GM12892 (cell line): ENCODE data around the gene STK40.

ENCODE experiments used
- DNase-seq: peaks from one replicate; pipeline ENCODE4 v3.0.0; 2011; ENCODE audit not compliant: insufficient read length
- FAIRE-seq: peaks from 2 replicates; lab custom pipeline; 2011; peaks lifted over from hg19 to GRCh38; lab: Jason Lieb, UNC
- POLR2A ChIP-seq: IDR thresholded peaks from 2 replicates; pipeline ENCODE4 v1.6.1; 2011; ENCODE audit warnings: low read depth, low read length, control low read depth
- POLR2AphosphoS5 ChIP-seq: IDR thresholded peaks from 2 replicates; pipeline ENCODE4 v1.6.1; 2011; ENCODE audit warnings: low read depth, low read length, control low read depth
- TAF1 ChIP-seq: IDR thresholded peaks from 2 replicates; pipeline ENCODE4 v1.6.1; 2011; ENCODE audit warnings: low read depth, mild to moderate bottlenecking, control low read depth, low read length, borderline replicate concordance

Gene STK40

GRCh38 chr1:36382669-36383068, 3.1 kb downstream of the STK40 start:
- FAIRE-seq (no peak), DNase-seq (no peak)
- TF ChIP-seq POLR2AphosphoS5 (no peak), TAF1 (no peak), POLR2A (no peak)

DNA sequence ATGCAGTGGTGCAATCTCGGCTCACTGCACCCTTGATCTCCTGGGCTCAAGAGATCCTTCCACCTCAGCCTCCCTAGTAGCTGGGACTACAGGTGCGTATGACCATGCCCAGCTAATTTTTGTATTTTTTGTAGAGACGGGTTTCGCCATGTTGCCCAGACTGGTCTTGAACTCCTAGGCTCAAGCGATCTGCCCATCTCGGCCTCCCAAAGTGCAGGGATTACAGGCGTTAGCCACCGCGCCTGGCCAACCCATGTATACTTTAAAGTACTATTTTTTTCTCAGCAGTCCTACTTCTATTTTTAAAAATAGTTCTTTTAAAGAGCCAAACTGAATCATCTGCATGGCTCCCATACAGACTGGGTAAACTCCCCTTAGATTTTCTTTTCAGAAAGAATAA, 3.5 kb downstream of the STK40 start:
- no peak for DNase-seq
- TF ChIP-seq POLR2A, result no peak
- TF ChIP-seq TAF1, result no peak
- no peak for TF ChIP-seq POLR2AphosphoS5
- no peak for FAIRE-seq

- DNase-seq (no peak), FAIRE-seq (no peak)
- TF ChIP-seq POLR2AphosphoS5 (no peak), TAF1 (no peak), POLR2A (no peak)
Observed at GRCh38 chr1:36381405-36381804, 4.3 kb downstream of the STK40 start.

- TF ChIP-seq POLR2A, result no peak
- no peak for TF ChIP-seq POLR2AphosphoS5
- TF ChIP-seq TAF1, result no peak
- DNase-seq, result no peak
- no peak for FAIRE-seq
Observed at GRCh38 chr1:36380782-36381181, 4.9 kb downstream of the STK40 start.

- TF ChIP-seq POLR2A, result no peak
- no peak for TF ChIP-seq TAF1
- TF ChIP-seq POLR2AphosphoS5, result no peak
- DNase-seq (no peak), FAIRE-seq (no peak)
Observed at GRCh38 chr1:36380143-36380619, 5.5 kb downstream of the STK40 start.

DNA sequence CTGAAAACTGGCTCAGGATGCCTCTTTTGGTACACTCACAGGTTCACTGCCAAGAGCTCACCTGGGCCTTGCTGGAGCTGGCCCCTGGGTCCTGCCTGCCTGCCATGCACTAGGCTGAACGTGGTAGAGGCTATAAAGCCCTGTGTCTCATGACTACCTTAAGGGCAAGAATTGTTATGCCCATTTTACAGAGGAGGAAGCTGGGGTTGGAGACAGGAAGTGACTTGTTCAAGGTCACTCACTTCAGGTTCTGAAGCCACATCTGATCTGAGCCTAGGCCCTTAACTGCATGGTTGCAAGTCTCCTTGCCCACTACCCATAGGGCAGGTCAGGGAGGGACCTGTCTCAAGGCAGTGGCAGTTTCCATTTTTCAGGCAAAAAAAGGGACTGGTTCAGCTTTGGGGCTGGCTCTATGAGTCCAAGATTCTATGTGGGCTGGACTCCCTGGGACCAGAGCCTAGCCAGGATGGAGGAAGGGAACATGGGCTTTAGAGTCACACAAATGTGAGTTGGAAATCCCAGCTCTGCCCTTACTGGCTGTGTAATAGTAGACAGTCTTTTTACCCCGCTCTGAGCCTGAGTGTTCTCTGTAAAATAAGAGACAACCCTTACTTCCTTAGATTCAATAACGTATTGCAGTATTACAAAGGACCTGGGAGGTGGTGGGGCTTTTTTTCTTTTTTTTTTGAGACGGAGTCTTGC, 7.8 kb downstream of the STK40 start:
- FAIRE-seq, result peak; percentile 62
- no peak for TF ChIP-seq POLR2A
- no peak for TF ChIP-seq TAF1
- no peak for TF ChIP-seq POLR2AphosphoS5
- no peak for DNase-seq

GRCh38 chr1:36372617-36373016, 13.1 kb downstream of the STK40 start:
- FAIRE-seq (no peak), DNase-seq (no peak)
- no peak for TF ChIP-seq POLR2A
- no peak for TF ChIP-seq TAF1
- TF ChIP-seq POLR2AphosphoS5, result no peak

- DNase-seq (peak; percentile 78), FAIRE-seq (peak; percentile 87)
- TF ChIP-seq POLR2A, result no peak
- no peak for TF ChIP-seq POLR2AphosphoS5
- no peak for TF ChIP-seq TAF1
Observed at GRCh38 chr1:36369061-36369861, 16.5 kb downstream of the STK40 start.

- DNase-seq (no peak), FAIRE-seq (no peak)
- TF ChIP-seq POLR2AphosphoS5, result no peak
- no peak for TF ChIP-seq POLR2A
- no peak for TF ChIP-seq TAF1
Observed at GRCh38 chr1:36367798-36368197, 17.9 kb downstream of the STK40 start.

DNA sequence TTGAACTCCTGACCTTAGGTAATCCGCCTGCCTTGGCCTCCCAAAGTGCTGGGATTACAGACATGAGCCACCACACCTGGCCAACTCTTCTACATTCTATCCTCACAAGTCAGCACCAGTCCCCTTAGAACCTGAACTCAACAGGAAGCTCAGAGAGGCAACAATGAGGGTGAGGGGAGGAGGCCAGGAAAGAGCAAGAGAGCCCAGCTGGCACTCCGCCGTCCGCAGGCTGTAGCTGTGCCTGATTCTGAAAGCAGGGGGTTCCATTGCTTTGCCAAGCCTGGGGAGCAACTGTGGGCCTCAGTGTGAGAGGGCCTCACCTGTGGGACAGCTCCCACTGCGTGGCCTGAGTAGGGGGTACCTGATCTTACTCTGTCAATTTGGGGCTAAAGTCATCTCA, 18.7 kb downstream of the STK40 start:
- no peak for FAIRE-seq
- no peak for TF ChIP-seq TAF1
- TF ChIP-seq POLR2AphosphoS5, result no peak
- no peak for TF ChIP-seq POLR2A
- no peak for DNase-seq

- DNase-seq (no peak), FAIRE-seq (no peak)
- no peak for TF ChIP-seq POLR2A
- no peak for TF ChIP-seq POLR2AphosphoS5
- no peak for TF ChIP-seq TAF1
Observed at GRCh38 chr1:36366091-36366661, 19.5 kb downstream of the STK40 start.
